GM12891 (cell line): ENCODE measurements around the gene PLA2G2F.

Experiments
- DNase-seq: peaks from one replicate; pipeline ENCODE4 v3.0.0; 2011; ENCODE audit warnings: low spot score; ENCODE audit not compliant: insufficient read length
- FAIRE-seq: peaks from 2 replicates; lab custom pipeline; 2011; peaks lifted over from hg19 to GRCh38; lab: Jason Lieb, UNC
- PAX5 ChIP-seq: IDR thresholded peaks from 2 replicates; pipeline ENCODE4 v1.6.1; 2011; ENCODE audit warnings: low read length, moderate library complexity, mild to moderate bottlenecking; ENCODE audit not compliant: insufficient read depth, severe bottlenecking
- POLR2A ChIP-seq: IDR thresholded peaks from 2 replicates; pipeline ENCODE4 v1.6.1; 2011; ENCODE audit warnings: low read depth, low read length, control low read depth
- POLR2AphosphoS5 ChIP-seq: IDR thresholded peaks from 2 replicates; pipeline ENCODE4 v1.6.1; 2011; ENCODE audit warnings: low read depth, low read length, control low read depth
- POU2F2 ChIP-seq: IDR thresholded peaks from 2 replicates; pipeline ENCODE4 v1.6.1; 2011; ENCODE audit warnings: low read depth, mild to moderate bottlenecking, control low read depth, low read length, moderate library complexity
- SPI1 ChIP-seq: IDR thresholded peaks from 2 replicates; pipeline ENCODE4 v1.6.1; 2011; ENCODE audit warnings: low read depth, low read length, control low read depth
- TAF1 ChIP-seq: IDR thresholded peaks from 2 replicates; pipeline ENCODE4 v1.6.1; 2011; ENCODE audit warnings: low read depth, low read length, control low read depth

The PLA2G2F gene

DNA sequence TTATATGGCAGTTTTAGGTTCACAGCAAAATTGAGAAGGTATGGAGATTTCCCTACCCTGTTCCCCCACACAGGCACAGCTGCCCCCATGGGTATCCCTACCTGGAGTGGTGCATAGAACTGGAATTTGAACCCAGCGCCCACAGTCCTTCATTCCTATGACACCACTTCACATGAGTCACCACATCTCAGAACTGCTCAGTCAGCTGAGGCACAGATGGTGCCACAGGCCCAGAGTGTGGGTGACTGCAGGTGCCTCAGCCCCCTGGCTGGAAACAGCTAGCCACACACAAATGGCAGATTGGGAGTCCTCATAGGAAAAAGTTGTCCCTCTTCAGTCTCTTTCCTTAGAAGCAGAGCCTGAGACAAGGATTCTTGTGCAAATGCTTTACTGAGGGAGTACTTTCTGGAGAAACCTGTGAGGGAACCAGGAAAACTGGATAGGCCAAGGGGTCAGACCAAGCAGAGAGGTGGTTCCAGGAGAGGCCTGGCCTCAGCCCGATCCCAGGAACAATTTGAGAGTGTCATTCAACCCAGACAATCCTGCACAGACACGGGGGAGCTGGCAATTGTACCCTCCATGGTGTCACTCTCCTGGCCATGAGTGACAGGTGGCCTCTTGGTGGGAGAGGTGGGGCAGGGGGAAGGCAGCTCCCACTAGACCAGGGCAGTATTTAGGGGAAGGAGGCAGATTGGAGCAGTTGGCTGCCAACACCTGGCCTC is 26.7 kb upstream of the PLA2G2F start:
- FAIRE-seq (no peak), DNase-seq (no peak)
- no peak for TF ChIP-seq POU2F2
- no peak for TF ChIP-seq SPI1
- TF ChIP-seq TAF1 = no peak
- TF ChIP-seq PAX5 = no peak
- no peak for TF ChIP-seq POLR2A
- no peak for TF ChIP-seq POLR2AphosphoS5

DNA sequence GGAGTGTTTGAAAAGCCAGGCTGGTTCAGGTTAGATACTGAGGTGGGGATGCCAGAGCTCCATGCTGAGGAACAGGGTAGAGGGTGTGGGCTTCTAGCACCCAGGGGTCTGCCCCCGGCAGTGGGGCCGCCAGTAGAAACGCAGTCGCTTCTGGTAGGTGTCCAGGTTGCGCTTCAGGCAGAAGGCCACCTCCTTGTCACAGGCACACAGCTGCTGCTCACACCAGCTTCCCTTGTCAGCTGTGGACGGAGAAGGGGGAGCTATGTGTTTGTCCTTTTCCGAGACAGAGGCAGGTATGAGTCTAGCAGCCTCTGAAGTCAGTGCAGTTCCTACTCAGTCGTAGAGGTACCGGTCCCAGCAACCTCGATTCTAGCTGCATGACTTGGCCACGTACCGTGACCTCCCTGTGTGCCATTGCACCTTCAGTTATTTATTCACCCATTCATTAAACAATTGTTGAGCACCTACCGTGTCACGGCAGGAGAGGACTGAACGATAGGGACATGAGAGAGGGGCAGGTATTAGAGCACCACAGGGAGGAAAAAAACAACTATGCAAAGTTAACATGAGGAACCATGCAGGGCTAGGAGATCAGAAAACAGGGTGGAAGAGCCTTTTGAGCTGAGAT is 25.0 kb upstream of the PLA2G2F start:
- FAIRE-seq = no peak
- no peak for DNase-seq
- TF ChIP-seq PAX5 = no peak
- TF ChIP-seq POLR2AphosphoS5 = no peak
- no peak for TF ChIP-seq SPI1
- no peak for TF ChIP-seq TAF1
- TF ChIP-seq POLR2A = no peak
- no peak for TF ChIP-seq POU2F2

GRCh38 chr1:20115479-20115878 is 23.6 kb upstream of the PLA2G2F start:
- TF ChIP-seq POLR2A (no peak), PAX5 (no peak), SPI1 (no peak), TAF1 (no peak), POU2F2 (no peak), POLR2AphosphoS5 (no peak)
- DNase-seq (no peak), FAIRE-seq (no peak)

- DNase-seq = no peak
- TF ChIP-seq POLR2A (no peak), PAX5 (no peak), TAF1 (no peak), SPI1 (no peak), POU2F2 (no peak), POLR2AphosphoS5 (no peak)
- no peak for FAIRE-seq
These were observed 23.2 kb upstream of the PLA2G2F start for GRCh38 chr1:20115916-20116315.

DNA sequence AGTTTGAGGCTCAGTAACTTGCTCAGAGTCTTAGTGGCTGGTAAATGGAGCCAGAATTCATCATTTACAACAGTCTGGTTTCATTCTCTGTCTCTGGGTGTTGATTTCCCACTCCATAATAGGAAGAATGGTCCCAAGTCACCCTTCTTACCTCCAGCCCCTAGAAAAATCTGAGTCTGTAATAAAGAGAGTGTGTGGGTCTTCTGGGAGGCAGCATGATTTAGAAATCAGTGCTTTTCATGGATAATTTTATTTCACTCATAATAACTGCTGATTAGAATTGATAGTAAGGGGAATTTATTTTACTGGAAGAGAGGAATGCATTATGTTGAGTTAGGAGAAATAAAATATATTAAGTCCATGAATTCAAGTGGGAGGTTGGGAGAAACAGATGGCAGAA is 21.9 kb upstream of the PLA2G2F start:
- DNase-seq (no peak), FAIRE-seq (no peak)
- TF ChIP-seq POLR2A (no peak), POU2F2 (no peak), POLR2AphosphoS5 (no peak), PAX5 (no peak)

DNA sequence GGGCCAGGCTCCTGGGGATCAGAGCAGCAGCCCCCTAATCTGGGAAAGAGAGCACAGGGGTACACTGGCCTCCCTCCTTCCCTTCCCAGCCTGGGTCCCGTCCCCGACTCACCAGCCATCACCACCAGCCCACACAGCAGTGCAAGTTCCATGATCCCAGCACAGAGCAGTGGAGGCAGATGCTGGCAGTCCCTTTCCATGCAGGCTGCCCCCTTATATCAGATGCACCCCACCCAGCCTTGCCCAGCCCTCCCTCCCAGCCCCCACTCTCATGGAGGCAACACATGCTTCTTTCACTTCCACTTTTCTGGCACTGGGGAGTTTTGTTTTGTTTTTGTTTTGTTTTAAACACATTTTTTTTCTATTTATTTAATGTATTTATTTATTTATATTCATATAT is 19.8 kb upstream of the PLA2G2F start, which contains the start of gene PLA2G2D:
Gene PLA2G2D (minus strand): TSS at position 190 of the 400 bp plus-strand sequence. CDS start 38 bp downstream, at position 152.
- TF ChIP-seq SPI1 (peak; percentile 82), POU2F2 (no peak), POLR2A (no peak), PAX5 (no peak)
- DNase-seq = no peak
- peak; percentile 61 for FAIRE-seq

GRCh38 chr1:20120796-20121195 is 18.3 kb upstream of the PLA2G2F start:
- FAIRE-seq (no peak), DNase-seq (no peak)
- TF ChIP-seq SPI1 (no peak), POU2F2 (no peak), POLR2A (no peak), POLR2AphosphoS5 (no peak)

DNA sequence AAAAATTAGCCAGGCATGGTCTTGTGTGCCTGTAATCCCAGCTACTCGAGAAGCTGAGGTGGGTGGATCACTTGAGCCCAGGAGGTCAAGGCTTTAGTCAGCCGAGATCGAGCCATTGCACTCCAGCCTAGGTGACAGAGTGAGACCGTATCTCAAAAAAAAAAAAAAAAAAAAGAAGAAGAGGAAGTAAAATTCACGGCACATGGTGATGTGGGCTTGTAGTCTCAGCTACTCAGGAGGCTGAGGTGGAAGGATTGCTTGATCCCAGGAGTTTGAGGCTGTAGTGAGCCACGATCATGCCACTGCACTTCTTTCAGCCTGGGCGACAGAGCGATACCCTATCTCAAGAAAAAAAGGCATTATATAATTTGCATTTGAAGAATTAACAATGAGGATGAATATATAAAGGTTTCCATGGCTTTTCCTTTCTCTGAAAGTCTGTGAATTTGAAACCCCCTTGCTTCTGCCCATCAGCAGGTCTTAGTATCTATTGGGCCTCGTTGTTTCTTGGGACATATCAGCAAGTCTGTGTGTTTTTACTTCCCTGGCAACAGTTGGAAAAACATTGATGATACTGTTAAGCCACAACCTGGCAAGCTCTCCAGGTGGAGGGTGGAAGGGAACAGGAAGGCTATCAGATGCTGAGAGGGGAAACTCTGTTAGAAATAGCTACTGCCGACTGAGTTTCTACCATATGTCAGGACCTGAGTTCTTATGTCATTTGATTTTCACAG is 15.2 kb upstream of the PLA2G2F start:
- DNase-seq = no peak
- TF ChIP-seq SPI1 (no peak), POU2F2 (no peak), PAX5 (no peak), POLR2A (no peak), POLR2AphosphoS5 (no peak), TAF1 (no peak)
- FAIRE-seq = no peak

- DNase-seq (no peak), FAIRE-seq (peak; percentile 54)
- TF ChIP-seq POU2F2 (no peak), TAF1 (no peak), PAX5 (no peak), POLR2A (no peak), SPI1 (no peak), POLR2AphosphoS5 (no peak)
These were observed 14.6 kb upstream of the PLA2G2F start for GRCh38 chr1:20124456-20125057.
